HL-60 (cell line): ENCODE data around the gene ALAD.
"Not testable (repeated sequence)": the region's sequence is repeated elsewhere in the genome, so short reads cannot be mapped to it uniquely, and the experiment has no call there.

Source experiments
- CTCF ChIP-seq: IDR thresholded peaks from one replicate; pipeline ENCODE4 v1.5.1; 2011; ENCODE audit warnings: low read length, control low read depth, inconsistent platforms; ENCODE audit not compliant: insufficient read depth
- GABPA ChIP-seq: IDR thresholded peaks from 2 replicates; pipeline ENCODE4 v1.6.1; 2012; ENCODE audit warnings: low read depth
- REST ChIP-seq: IDR thresholded peaks from 2 replicates; pipeline ENCODE4 v1.6.1; 2012; ENCODE audit warnings: low read depth; ENCODE audit not compliant: insufficient replicate concordance

GRCh38 chr9:113379094-113379828, 21.8 kb downstream of the ALAD start:
- TF ChIP-seq CTCF, GABPA, REST: not testable (repeated sequence)
